Fibroblast of lung (primary cell): ENCODE results near the gene JPH3.

Source experiments
- EZH2 ChIP-seq: IDR thresholded peaks from 2 replicates; pipeline ENCODE4 v1.5.1; 2012; ENCODE audit warnings: low read length, control low read depth, mild to moderate bottlenecking; ENCODE audit errors: missing control alignments
- TF ChIP-seq, protein P1 (sequence below), 2 donors: IDR thresholded peaks in 1 of 2; conservative IDR thresholded peaks in 1 of 2; 1 replicate in 1 of 2; 2 replicates in 1 of 2; pipeline ENCODE4 v1.5.1; 2011 to 2012; ENCODE audit warnings: low read length in 2 of 2, control low read depth in 1 of 2, inconsistent platforms in 1 of 2, low read depth in 1 of 2, mild to moderate bottlenecking in 1 of 2

DNA sequence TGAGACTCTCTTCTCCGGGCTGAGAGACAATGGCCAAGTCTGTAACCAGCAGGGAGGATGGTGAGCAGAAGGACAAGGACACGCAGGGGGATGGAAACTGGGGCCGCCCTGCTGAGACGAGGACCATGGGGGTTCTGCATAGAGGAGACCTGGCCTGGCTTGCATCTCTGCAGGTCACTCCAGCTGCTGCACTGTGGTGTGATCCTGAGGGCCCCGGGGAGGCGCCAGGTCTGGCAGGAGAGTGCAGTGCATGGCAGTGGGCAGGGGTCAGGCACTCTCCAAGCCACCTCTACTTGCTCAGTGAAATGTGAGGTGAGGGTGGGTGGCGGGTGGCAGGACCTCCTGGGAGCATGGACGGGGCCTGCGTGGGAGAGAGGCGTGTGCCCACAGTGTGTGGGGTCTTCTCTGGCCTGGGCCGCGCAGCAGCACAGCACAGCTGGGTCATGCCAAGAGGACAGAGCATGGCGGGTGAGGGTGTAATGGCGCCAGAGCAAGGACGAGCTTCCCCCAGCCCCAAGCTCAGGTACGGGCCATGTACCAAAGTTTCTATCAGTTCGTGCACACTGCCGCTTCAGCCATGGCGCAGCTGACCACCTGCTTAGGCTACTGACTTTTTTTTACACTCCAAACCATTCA is 120.4 kb downstream of the JPH3 start:
- TF ChIP-seq, protein P1, sequence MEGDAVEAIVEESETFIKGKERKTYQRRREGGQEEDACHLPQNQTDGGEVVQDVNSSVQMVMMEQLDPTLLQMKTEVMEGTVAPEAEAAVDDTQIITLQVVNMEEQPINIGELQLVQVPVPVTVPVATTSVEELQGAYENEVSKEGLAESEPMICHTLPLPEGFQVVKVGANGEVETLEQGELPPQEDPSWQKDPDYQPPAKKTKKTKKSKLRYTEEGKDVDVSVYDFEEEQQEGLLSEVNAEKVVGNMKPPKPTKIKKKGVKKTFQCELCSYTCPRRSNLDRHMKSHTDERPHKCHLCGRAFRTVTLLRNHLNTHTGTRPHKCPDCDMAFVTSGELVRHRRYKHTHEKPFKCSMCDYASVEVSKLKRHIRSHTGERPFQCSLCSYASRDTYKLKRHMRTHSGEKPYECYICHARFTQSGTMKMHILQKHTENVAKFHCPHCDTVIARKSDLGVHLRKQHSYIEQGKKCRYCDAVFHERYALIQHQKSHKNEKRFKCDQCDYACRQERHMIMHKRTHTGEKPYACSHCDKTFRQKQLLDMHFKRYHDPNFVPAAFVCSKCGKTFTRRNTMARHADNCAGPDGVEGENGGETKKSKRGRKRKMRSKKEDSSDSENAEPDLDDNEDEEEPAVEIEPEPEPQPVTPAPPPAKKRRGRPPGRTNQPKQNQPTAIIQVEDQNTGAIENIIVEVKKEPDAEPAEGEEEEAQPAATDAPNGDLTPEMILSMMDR (conservative IDR thresholded peaks at IDR 0.05 in 1 of 2, IDR thresholded peaks at IDR 0.05 in 1 of 2; ENCODE audit: low read depth in 1 of 2, low read length in 2 of 2) = no peak
- no peak for TF ChIP-seq EZH2
